ENCODE measurements around the gene NPW.

The NPW gene

GRCh38 chr16:2034696-2035430, 15.3 kb downstream of the NPW start:
- peak overlapping the region; percentile 96 to 98 for H3K27ac ChIP-seq
- TF ChIP-seq, protein P1, sequence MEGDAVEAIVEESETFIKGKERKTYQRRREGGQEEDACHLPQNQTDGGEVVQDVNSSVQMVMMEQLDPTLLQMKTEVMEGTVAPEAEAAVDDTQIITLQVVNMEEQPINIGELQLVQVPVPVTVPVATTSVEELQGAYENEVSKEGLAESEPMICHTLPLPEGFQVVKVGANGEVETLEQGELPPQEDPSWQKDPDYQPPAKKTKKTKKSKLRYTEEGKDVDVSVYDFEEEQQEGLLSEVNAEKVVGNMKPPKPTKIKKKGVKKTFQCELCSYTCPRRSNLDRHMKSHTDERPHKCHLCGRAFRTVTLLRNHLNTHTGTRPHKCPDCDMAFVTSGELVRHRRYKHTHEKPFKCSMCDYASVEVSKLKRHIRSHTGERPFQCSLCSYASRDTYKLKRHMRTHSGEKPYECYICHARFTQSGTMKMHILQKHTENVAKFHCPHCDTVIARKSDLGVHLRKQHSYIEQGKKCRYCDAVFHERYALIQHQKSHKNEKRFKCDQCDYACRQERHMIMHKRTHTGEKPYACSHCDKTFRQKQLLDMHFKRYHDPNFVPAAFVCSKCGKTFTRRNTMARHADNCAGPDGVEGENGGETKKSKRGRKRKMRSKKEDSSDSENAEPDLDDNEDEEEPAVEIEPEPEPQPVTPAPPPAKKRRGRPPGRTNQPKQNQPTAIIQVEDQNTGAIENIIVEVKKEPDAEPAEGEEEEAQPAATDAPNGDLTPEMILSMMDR (IDR thresholded peaks at IDR 0.05), result no peak
- peak overlapping the region; percentile 28 to 59 for H3K4me3 ChIP-seq
- intact Hi-C loops (cut with DNase I; ENCODE audit: low total_unique reads), result no loop called here
- H3K9me3 ChIP-seq, result no peaks in the 10 kb centered on the region
- H3K4me1 ChIP-seq, result peaks cover 6 to 94% (median 74%) of the 10 kb centered on the region in 4 donors
- peaks cover 0 to 29% (median 15%) of the 10 kb centered on the region in 3 donors for H3K36me3 ChIP-seq
- peak in 1 of 2 donors; percentile 71 for DNase-seq
- H3K27me3 ChIP-seq, result no peaks in the 10 kb centered on the region

DNA sequence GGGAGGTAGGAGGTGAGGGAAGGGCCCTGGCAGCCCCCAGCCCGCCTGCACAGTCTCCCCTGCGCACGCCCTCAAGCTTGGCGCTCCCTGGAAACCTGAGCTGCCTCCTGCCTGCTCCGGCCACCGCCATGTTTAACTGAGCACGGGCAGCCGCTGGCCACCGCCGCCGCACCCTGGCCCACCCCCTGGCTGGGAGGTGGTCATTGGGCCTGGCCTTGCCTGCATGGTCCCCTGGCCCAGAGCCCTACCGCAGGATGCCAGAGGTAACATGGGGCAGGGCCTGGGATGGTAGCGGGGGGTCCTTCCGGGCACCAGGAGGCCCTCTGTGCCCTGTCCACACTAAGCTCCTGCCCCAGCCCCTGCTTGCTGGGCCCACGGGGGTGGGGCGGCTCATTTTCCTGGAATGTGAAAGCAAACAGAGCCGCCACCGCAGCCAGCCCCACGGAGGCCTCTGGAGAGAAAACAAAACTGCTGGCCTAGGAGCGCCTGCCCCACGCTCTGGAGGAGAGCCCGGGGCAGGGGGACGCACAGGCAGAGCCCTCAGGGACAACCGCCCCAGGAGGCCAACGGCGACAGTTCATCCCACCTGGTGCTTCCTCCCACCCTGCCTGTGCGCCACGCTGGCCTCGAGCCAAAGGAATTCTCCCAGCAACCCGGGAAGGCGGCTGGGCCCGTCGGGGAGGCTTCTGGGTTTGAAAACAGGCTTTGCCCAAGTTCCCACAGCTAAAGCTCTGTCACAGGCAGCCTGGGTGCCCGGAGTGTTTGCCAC, 16.0 kb downstream of the NPW start:
- H3K9me3 ChIP-seq, result no peaks in the 10 kb centered on the region
- no peaks in the 10 kb centered on the region for H3K27me3 ChIP-seq
- intact Hi-C loops (cut with DNase I; ENCODE audit: low total_unique reads), result no loop called here
- H3K27ac ChIP-seq, result peak overlapping the region; percentile 96 to 98
- TF ChIP-seq, protein P1 (IDR thresholded peaks at IDR 0.05), result no peak
- peak overlapping the region; percentile 28 to 59 for H3K4me3 ChIP-seq
- H3K4me1 ChIP-seq, result peaks cover 6 to 94% (median 78%) of the 10 kb centered on the region in 4 donors
- peak; percentile 73 to 90 for DNase-seq
- peaks cover 0 to 24% (median 15%) of the 10 kb centered on the region in 3 donors for H3K36me3 ChIP-seq

DNA sequence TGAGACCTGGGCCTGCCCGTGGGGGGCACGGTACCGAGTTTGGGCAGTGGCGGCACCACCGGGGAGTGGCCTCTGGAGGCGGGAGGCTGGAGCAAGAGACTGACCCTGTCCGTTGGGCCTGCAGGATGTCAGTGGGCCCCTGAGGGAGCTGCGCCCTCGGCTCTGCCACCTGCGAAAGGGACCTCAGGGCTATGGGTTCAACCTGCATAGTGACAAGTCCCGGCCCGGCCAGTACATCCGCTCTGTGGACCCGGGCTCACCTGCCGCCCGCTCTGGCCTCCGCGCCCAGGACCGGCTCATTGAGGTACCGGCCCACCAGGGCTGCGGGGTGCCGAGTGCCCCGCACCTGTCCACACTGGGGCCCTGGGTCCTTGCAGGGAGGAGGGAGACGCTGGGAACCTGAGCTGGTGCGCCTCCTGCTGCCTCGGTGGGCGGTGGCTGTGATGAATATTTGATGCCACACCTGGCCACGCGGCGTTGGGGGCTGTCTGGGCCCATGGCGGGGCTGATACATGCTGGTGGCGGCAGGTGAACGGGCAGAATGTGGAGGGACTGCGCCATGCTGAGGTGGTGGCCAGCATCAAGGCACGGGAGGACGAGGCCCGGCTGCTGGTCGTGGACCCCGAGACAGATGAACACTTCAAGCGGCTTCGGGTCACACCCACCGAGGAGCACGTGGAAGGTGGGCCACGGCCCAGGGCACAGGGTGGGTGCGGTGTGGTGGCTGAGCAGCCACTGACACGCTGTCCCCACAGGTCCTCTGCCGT, 16.8 kb downstream of the NPW start:
- Histone ChIP-seq H3K4me1 (peaks cover 6 to 92% (median 75%) of the 10 kb centered on the region in 4 donors), H3K4me3 (peak overlapping the region; percentile 28 to 59), H3K9me3 (no peaks in the 10 kb centered on the region), H3K27ac (peak overlapping the region; percentile 96 to 98), H3K27me3 (no peaks in the 10 kb centered on the region), H3K36me3 (peaks cover 0 to 24% (median 15%) of the 10 kb centered on the region in 3 donors)
- TF ChIP-seq, protein P1 (IDR thresholded peaks at IDR 0.05), result no peak
- DNase-seq, result no peak
- intact Hi-C loops (cut with DNase I; ENCODE audit: low total_unique reads), result no loop called here

DNA sequence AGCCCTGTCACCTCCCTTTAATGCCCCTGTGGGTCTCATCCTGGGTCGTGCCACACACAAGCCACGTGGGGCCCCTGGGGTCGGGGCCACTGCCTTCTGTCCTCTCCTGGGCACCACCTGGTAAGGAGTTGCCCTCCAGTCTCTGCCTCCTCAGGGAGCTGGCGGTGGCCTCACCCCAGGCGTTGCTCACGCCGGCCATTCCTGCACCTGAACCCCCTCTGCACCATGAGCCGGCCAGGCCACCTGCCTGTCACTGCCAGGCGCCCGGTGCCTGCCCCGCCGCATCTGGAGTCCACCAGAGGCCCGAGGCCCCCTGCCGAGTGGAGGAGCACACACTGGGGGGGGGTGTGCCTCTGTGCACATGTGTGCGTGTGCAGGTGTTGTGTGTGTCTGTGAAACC, 17.5 kb downstream of the NPW start:
- Histone ChIP-seq H3K4me3 (no peak overlapping the region), H3K27ac (peak overlapping the region; percentile 96 to 98), H3K9me3 (no peaks in the 10 kb centered on the region), H3K27me3 (no peaks in the 10 kb centered on the region), H3K4me1 (peaks cover 6 to 88% (median 74%) of the 10 kb centered on the region in 4 donors), H3K36me3 (peaks cover 0 to 24% (median 15%) of the 10 kb centered on the region in 3 donors)
- no peak for DNase-seq
- intact Hi-C loops (cut with DNase I; ENCODE audit: low total_unique reads), result no loop called here
- TF ChIP-seq, protein P1 (IDR thresholded peaks at IDR 0.05), result no peak

GRCh38 chr16:2037647-2038381, 18.2 kb downstream of the NPW start:
- DNase-seq, result no peak
- H3K4me3 ChIP-seq, result no peak overlapping the region
- no peaks in the 10 kb centered on the region for H3K9me3 ChIP-seq
- H3K36me3 ChIP-seq, result peaks cover 0 to 24% (median 15%) of the 10 kb centered on the region in 3 donors
- H3K27ac ChIP-seq, result peak overlapping the region; percentile 96 to 98
- H3K4me1 ChIP-seq, result peaks cover 6 to 83% (median 68%) of the 10 kb centered on the region in 4 donors
- TF ChIP-seq, protein P1 (IDR thresholded peaks at IDR 0.05), result no peak
- intact Hi-C loops (cut with DNase I; ENCODE audit: low total_unique reads), result no loop called here
- no peaks in the 10 kb centered on the region for H3K27me3 ChIP-seq
